Suppressor macrophage (primary cell): ENCODE data around the gene FNBP1.
"Not testable (repeated sequence)": the region's sequence is repeated elsewhere in the genome, so short reads cannot be mapped to it uniquely, and the experiment has no call there.

ENCODE experiments used
- DNase-seq, 4 experiments: peaks; one replicate each; pipeline ENCODE4 v3.0.0-alpha.2; 2020 to 2022

Gene FNBP1

GRCh38 chr9:129918296-129918950 lies 124.6 kb downstream of the FNBP1 start:
- no peak for DNase-seq

- DNase-seq: no peak
Observed at GRCh38 chr9:129916707-129917106, 126.3 kb downstream of the FNBP1 start.

- DNase-seq: no peak
Observed at GRCh38 chr9:129914051-129914450, 128.9 kb downstream of the FNBP1 start.

GRCh38 chr9:129910628-129911567 lies 132.1 kb downstream of the FNBP1 start:
- peak; percentile 57 to 85 (median 68) for DNase-seq

- DNase-seq: no peak
Observed at GRCh38 chr9:129909851-129910250, 133.1 kb downstream of the FNBP1 start.

GRCh38 chr9:129908906-129909305 lies 134.1 kb downstream of the FNBP1 start:
- DNase-seq: no peak

- no peak for DNase-seq
Observed at GRCh38 chr9:129907201-129907600, 135.8 kb downstream of the FNBP1 start.

- peak; percentile 34 to 58 (median 48) for DNase-seq
Observed at GRCh38 chr9:129906298-129906697, 136.7 kb downstream of the FNBP1 start.

- DNase-seq: no peak
Observed at GRCh38 chr9:129904734-129905133, 138.3 kb downstream of the FNBP1 start.

- no peak for DNase-seq
Observed at GRCh38 chr9:129902740-129903134, 140.3 kb downstream of the FNBP1 start.

- DNase-seq: no peak
Observed at GRCh38 chr9:129901993-129902739, 140.8 kb downstream of the FNBP1 start.

- DNase-seq: peak; percentile 29 to 62 (median 46)
Observed at GRCh38 chr9:129900263-129901027, 142.5 kb downstream of the FNBP1 start.

GRCh38 chr9:129899620-129900019 lies 143.4 kb downstream of the FNBP1 start:
- DNase-seq: no peak

- DNase-seq: peak; percentile 67 to 79 (median 72)
Observed at GRCh38 chr9:129898185-129898584, 144.8 kb downstream of the FNBP1 start.

GRCh38 chr9:129897263-129897662 lies 145.7 kb downstream of the FNBP1 start:
- no peak for DNase-seq

- DNase-seq: no peak
Observed at GRCh38 chr9:129895376-129896268, 147.4 kb downstream of the FNBP1 start.

- no peak for DNase-seq
Observed at GRCh38 chr9:129894120-129894823, 148.7 kb downstream of the FNBP1 start.

GRCh38 chr9:129891569-129891968 lies 151.4 kb downstream of the FNBP1 start:
- no peak for DNase-seq

- DNase-seq: not testable (repeated sequence)
Observed at GRCh38 chr9:129890718-129891299, 152.2 kb downstream of the FNBP1 start.
